Measurements from ENCODE around the gene CD74.
"Not testable (repeated sequence)": the region's sequence is repeated elsewhere in the genome, so short reads cannot be mapped to it uniquely, and the experiment has no call there.

Gene CD74

GRCh38 chr5:150431048-150431447 lies 18.3 kb upstream of the CD74 start:
- H3K4me3 ChIP-seq (ENCODE audit: low read length): no peak overlapping the region

GRCh38 chr5:150429410-150429873 lies 16.7 kb upstream of the CD74 start:
- no peak overlapping the region for H3K4me3 ChIP-seq (ENCODE audit: low read length)
- DNase-seq (ENCODE audit: low read depth): no peak
- no peak for TF ChIP-seq CTCF (conservative IDR thresholded peaks at IDR 0.05; ENCODE audit: low read depth, low read length)

More at GRCh38 chr5:150431048-150431447, 18.3 kb upstream of the CD74 start:
- no peak for DNase-seq (ENCODE audit: low read depth)
- no peak for TF ChIP-seq CTCF (conservative IDR thresholded peaks at IDR 0.05; ENCODE audit: low read depth, low read length)

- no peak for DNase-seq (ENCODE audit: low read depth)
- no peak overlapping the region for H3K4me3 ChIP-seq (ENCODE audit: low read length)
- no peak for TF ChIP-seq CTCF (conservative IDR thresholded peaks at IDR 0.05; ENCODE audit: low read depth, low read length)
Measured at GRCh38 chr5:150428978-150429377, 16.3 kb upstream of the CD74 start.

GRCh38 chr5:150428106-150428876 lies 15.6 kb upstream of the CD74 start:
- no peak overlapping the region for H3K4me3 ChIP-seq (ENCODE audit: low read length)
- no peak for TF ChIP-seq CTCF (conservative IDR thresholded peaks at IDR 0.05; ENCODE audit: low read depth, low read length)
- no peak for DNase-seq (ENCODE audit: low read depth)

- not testable (repeated sequence) for DNase-seq (ENCODE audit: low read depth); H3K4me3 ChIP-seq (ENCODE audit: low read length)
Measured at GRCh38 chr5:150426165-150426564, 13.5 kb upstream of the CD74 start.

- TF ChIP-seq CTCF (conservative IDR thresholded peaks at IDR 0.05; ENCODE audit: low read depth, low read length): no peak
- no peak for DNase-seq (ENCODE audit: low read depth)
- H3K4me3 ChIP-seq (ENCODE audit: low read length): no peak overlapping the region
Measured at GRCh38 chr5:150422758-150423157, 10.0 kb upstream of the CD74 start.

- DNase-seq (ENCODE audit: low read depth): no peak
- no peak overlapping the region for H3K4me3 ChIP-seq (ENCODE audit: low read length)
- no peak for TF ChIP-seq CTCF (conservative IDR thresholded peaks at IDR 0.05; ENCODE audit: low read depth, low read length)
Measured at GRCh38 chr5:150422075-150422474, 9.4 kb upstream of the CD74 start.
